Trophoblast cell (in vitro differentiated cells and primary cell): Measurements from ENCODE around the gene WWP2.
A peak's percentile ranks its signal among the peaks of the same experiment; 100 is the strongest.

Experiments used
- DNase-seq, 2 donors: peaks; one replicate each; pipeline ENCODE4 v3.0.0-alpha.2; 2016
- H2AFZ ChIP-seq: 2 replicates; pipeline ENCODE4 v1.6.1; 2013; ENCODE audit warnings: low read length, moderate library complexity, mild to moderate bottlenecking; ENCODE audit not compliant: insufficient read depth, poor library complexity
- H2AK5ac ChIP-seq: 2 replicates; pipeline ENCODE4 v1.6.1; 2013; ENCODE audit warnings: mild to moderate bottlenecking, low read length
- H2BK120ac ChIP-seq: 2 replicates; pipeline ENCODE4 v1.6.1; 2013; ENCODE audit warnings: low read length, mild to moderate bottlenecking, moderate library complexity; ENCODE audit not compliant: insufficient read depth, poor library complexity
- H2BK12ac ChIP-seq: 2 replicates; pipeline ENCODE4 v1.6.1; 2013; ENCODE audit warnings: mild to moderate bottlenecking, low read length, moderate library complexity
- H2BK5ac ChIP-seq: 2 replicates; pipeline ENCODE4 v1.6.1; 2013; ENCODE audit warnings: low read length, low read depth, moderate library complexity, mild to moderate bottlenecking; ENCODE audit not compliant: poor library complexity
- H3K14ac ChIP-seq: 2 replicates; pipeline ENCODE4 v1.6.1; 2013; ENCODE audit warnings: mild to moderate bottlenecking, low read length
- H3K18ac ChIP-seq: 2 replicates; pipeline ENCODE4 v1.6.1; 2013; ENCODE audit warnings: mild to moderate bottlenecking, low read length
- H3K23ac ChIP-seq: 2 replicates; pipeline ENCODE4 v1.6.1; 2013; ENCODE audit warnings: low read length
- H3K27ac ChIP-seq: 2 replicates; pipeline ENCODE4 v1.5.1; 2013; ENCODE audit warnings: low read depth, mild to moderate bottlenecking, inconsistent platforms, low read length, moderate library complexity
- H3K27me3 ChIP-seq: 2 replicates; pipeline ENCODE4 v1.6.1; 2013; ENCODE audit warnings: inconsistent platforms, mild to moderate bottlenecking, low read length, moderate library complexity; ENCODE audit not compliant: insufficient read depth
- H3K36me3 ChIP-seq, 2 experiments: 1 replicate in 1 of 2; 2 replicates in 1 of 2; pipeline ENCODE4 v1.6.1; 2013; ENCODE audit warnings: low read length in 2 of 2, mild to moderate bottlenecking in 2 of 2, moderate library complexity in 1 of 2; ENCODE audit not compliant: insufficient read depth in 2 of 2, control insufficient read depth in 1 of 2
- H3K4ac ChIP-seq: 2 replicates; pipeline ENCODE4 v1.6.1; 2013; ENCODE audit warnings: low read depth, mild to moderate bottlenecking, low read length, moderate library complexity
- H3K4me1 ChIP-seq, 2 experiments: 1 replicate in 1 of 2; 2 replicates in 1 of 2; pipeline ENCODE4 v1.6.1; 2013; ENCODE audit warnings: low read length in 2 of 2, mild to moderate bottlenecking in 2 of 2, moderate library complexity in 1 of 2; ENCODE audit not compliant: insufficient read depth in 2 of 2, control insufficient read depth in 1 of 2
- H3K4me2 ChIP-seq: 2 replicates; pipeline ENCODE4 v1.6.1; 2013; ENCODE audit warnings: inconsistent platforms, mild to moderate bottlenecking, low read length, moderate library complexity
- H3K4me3 ChIP-seq: 2 replicates; pipeline ENCODE4 v1.5.1; 2013; ENCODE audit warnings: mild to moderate bottlenecking, low read depth, low read length, inconsistent platforms
- H3K79me1 ChIP-seq: one replicate; pipeline ENCODE4 v1.6.1; 2013; ENCODE audit warnings: low read length
- H3K79me2 ChIP-seq: 2 replicates; pipeline ENCODE4 v1.6.1; 2013; ENCODE audit warnings: low read length, mild to moderate bottlenecking; ENCODE audit not compliant: control insufficient read depth, insufficient read depth, poor library complexity
- H3K9ac ChIP-seq: 2 replicates; pipeline ENCODE4 v1.6.1; 2013; ENCODE audit warnings: mild to moderate bottlenecking, low read length
- H3K9me3 ChIP-seq: 2 replicates; pipeline ENCODE4 v1.6.1; 2013; ENCODE audit warnings: low read depth, mild to moderate bottlenecking, control low read depth, inconsistent platforms, low read length; ENCODE audit not compliant: insufficient read depth
- H4K12ac ChIP-seq: 2 replicates; pipeline ENCODE4 v1.6.1; 2013; ENCODE audit warnings: low read depth, mild to moderate bottlenecking, low read length, moderate library complexity
- H4K8ac ChIP-seq: 2 replicates; pipeline ENCODE4 v1.6.1; 2013; ENCODE audit warnings: low read depth, mild to moderate bottlenecking, low read length, moderate library complexity
- H4K91ac ChIP-seq: one replicate; pipeline ENCODE4 v1.6.1; 2013; ENCODE audit warnings: low read depth, mild to moderate bottlenecking, low read length, moderate library complexity
- WGBS: extraction: QIAGEN DNeasy Blood & Tissue Kit; methylation state at CpG from one replicate; pipeline ENCODE4 v1.1.7; 2013; ENCODE audit warnings: missing lambda C conversion rate; ENCODE audit not compliant: insufficient read length, insufficient coverage; ENCODE audit errors: extremely low coverage; 5-methylcytosine and 5-hydroxymethylcytosine counted together

The WWP2 gene

DNA sequence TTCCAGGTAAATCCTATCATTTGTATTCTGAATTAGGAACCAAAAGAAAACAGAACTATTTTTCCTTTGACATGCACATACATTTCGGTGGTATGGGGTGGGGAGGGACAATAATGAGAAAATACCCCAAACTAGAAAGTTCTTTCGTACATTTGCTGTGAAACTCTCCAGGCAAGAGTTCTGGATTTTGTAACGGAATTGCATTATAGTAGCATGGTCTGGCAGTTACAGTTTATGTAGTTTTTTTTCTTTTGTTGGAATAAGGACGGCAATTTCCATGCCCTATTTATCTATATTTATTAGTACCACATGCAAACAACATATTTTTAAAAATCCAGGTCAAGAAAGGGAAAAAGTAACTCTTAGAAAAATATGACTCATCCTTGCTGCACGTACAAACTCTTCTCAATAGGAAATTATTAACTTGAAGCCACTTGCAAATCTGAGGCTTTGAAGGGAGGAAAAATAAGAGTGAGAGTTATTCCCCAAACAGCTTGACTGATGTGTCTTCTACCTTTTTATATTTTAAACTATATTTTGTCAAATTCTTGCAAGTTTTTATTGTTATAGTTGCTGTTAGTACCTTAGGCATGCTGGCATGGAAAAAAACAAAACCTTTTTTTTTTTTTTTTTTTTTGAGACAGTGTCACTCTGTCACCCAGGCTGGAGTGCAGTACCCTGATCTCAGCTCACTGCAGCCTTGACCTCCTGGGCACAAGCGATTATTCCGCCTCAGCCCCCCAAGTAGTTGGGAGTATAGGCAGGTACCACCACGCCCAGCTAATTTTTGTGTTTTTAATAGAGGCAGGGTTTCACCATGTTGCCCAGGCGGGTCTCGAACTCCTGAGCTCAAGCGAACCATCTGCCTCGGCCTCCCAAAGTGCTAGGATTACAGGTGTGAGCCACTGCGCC, 69.3 kb downstream of the WWP2 start:
- no peak overlapping the region for H3K18ac ChIP-seq
- H3K14ac ChIP-seq = no peak overlapping the region
- WGBS = no CpG with 5 or more reads among the region's 13 CpGs
- no peak overlapping the region for H3K23ac ChIP-seq
- no peaks in the 10 kb centered on the region for H3K9me3 ChIP-seq
- no peak overlapping the region for H3K4me3 ChIP-seq
- H3K4ac ChIP-seq = no peak overlapping the region
- no peak overlapping the region for H4K91ac ChIP-seq
- no peak overlapping the region for H3K4me2 ChIP-seq
- DNase-seq = no peak
- no peak overlapping the region for H2BK5ac ChIP-seq
- H3K27me3 ChIP-seq = no peaks in the 10 kb centered on the region
- no peak overlapping the region for H3K27ac ChIP-seq
- no peak overlapping the region for H2BK120ac ChIP-seq
- H3K79me1 ChIP-seq = peaks cover 2% of the 10 kb centered on the region
- H4K8ac ChIP-seq = no peak overlapping the region
- no peak overlapping the region for H2AK5ac ChIP-seq
- peaks cover 2% of the 10 kb centered on the region for H3K79me2 ChIP-seq
- peaks cover 0 to 2% of the 10 kb centered on the region in 2 experiments for H3K4me1 ChIP-seq
- no peak overlapping the region for H3K9ac ChIP-seq
- no peak overlapping the region for H2BK12ac ChIP-seq
- no peaks in the 10 kb centered on the region for H3K36me3 ChIP-seq
- H4K12ac ChIP-seq = no peak overlapping the region
- no peak overlapping the region for H2AFZ ChIP-seq

DNA sequence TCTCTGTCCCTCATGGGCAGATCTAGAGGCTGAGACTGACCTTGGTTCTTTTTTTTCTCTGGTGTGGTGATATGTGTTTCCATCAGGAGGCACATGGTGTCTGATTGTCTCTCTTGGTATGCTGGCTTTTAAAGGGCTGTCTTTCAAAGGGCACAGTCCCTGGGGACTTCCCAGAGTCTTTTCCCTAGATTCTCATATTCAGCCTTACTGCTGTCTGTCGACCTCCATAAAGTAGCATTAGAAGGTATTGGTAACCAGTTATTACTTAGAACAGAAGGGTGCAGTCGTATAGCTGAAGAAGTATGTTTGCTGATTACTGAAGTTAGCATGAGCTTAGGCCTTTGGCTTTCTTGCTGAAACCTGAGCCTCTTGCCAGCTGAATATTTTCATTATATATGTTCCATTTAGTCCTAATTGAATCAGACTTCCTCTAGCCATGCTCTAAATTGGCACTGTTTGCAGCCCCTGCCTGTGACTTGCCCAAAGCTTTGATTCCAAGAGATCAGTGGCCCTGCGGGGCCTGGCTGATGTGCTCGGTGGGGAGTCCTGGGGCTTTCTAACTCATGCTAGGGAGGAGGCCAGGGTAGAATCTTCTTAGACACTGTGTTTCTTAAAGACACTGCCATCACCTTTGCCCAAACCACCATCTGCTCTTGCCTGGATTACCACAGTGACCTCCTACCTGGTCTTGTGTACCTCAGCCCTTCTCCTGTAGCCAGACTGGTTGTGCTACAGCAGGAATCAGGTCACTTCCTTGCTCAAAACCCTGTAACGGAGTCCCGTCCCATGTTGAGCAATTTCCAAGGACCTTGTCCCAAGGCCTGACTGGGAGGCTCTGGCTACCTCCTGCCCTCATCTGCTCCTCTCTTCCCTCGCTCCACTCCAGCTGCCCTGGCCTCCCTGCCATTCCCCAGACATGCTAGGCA, 71.5 kb downstream of the WWP2 start:
- DNase-seq = peak; percentile 97
- H4K8ac ChIP-seq = no peak overlapping the region
- no peak overlapping the region for H3K27ac ChIP-seq
- no peak overlapping the region for H3K23ac ChIP-seq
- H2AK5ac ChIP-seq = no peak overlapping the region
- H3K9me3 ChIP-seq = no peaks in the 10 kb centered on the region
- H2BK5ac ChIP-seq = no peak overlapping the region
- H2BK12ac ChIP-seq = no peak overlapping the region
- H4K12ac ChIP-seq = no peak overlapping the region
- H3K18ac ChIP-seq = no peak overlapping the region
- H3K27me3 ChIP-seq = no peaks in the 10 kb centered on the region
- H3K36me3 ChIP-seq = no peaks in the 10 kb centered on the region
- no CpG with 5 or more reads among the region's 7 CpGs for WGBS
- no peak overlapping the region for H3K14ac ChIP-seq
- no peak overlapping the region for H2AFZ ChIP-seq
- H3K4me1 ChIP-seq = peaks cover 0 to 2% of the 10 kb centered on the region in 2 experiments
- no peak overlapping the region for H3K9ac ChIP-seq
- H2BK120ac ChIP-seq = no peak overlapping the region
- no peak overlapping the region for H3K4me2 ChIP-seq
- peaks cover 2% of the 10 kb centered on the region for H3K79me1 ChIP-seq
- H3K79me2 ChIP-seq = peaks cover 2% of the 10 kb centered on the region
- no peak overlapping the region for H3K4ac ChIP-seq
- no peak overlapping the region for H4K91ac ChIP-seq
- no peak overlapping the region for H3K4me3 ChIP-seq

DNA sequence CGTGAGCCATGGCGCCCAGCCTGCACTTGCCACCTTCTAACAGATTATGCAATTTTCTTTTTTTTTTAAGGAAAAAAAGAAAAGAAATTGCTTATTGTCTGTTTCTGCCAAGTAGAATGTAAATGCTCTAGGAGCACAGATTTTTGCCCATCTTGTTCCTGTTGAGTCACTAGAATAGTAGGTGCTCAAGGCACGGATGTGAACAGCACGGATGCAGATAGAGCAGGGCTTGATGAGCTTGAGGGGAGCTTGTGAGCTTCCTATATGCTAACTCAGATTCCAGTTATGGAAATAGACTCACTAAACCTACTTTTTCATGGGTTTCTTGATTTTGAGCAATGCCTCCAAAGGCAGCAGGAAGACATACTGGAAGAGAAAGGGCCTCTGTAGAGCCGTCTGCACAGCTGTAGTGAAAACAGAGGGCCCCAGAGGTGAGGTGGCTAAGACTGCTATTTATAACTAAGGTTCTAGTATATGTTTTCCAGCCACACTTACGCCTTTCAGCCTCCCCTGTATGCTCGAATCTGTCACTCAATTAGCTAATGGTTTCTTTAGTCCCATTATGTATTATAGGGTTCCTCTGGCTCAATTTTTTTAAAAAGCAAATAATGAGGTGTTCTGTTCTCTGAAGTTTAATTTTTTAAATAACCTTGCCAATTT, 72.8 kb downstream of the WWP2 start:
- Histone ChIP-seq H2BK120ac (no peak overlapping the region), H3K79me2 (peaks cover 2% of the 10 kb centered on the region), H3K4ac (no peak overlapping the region), H2AFZ (no peak overlapping the region), H3K9me3 (no peaks in the 10 kb centered on the region), H2BK12ac (no peak overlapping the region), H3K4me2 (no peak overlapping the region), H3K27ac (no peak overlapping the region), H3K4me3 (no peak overlapping the region), H2AK5ac (no peak overlapping the region), H4K8ac (no peak overlapping the region), H3K14ac (no peak overlapping the region), H3K23ac (no peak overlapping the region), H3K27me3 (no peaks in the 10 kb centered on the region), H3K36me3 (peaks cover 0 to under 1% of the 10 kb centered on the region in 2 experiments), H3K9ac (no peak overlapping the region), H4K12ac (no peak overlapping the region), H4K91ac (no peak overlapping the region), H3K18ac (no peak overlapping the region), H2BK5ac (no peak overlapping the region), H3K79me1 (peaks cover 2% of the 10 kb centered on the region), H3K4me1 (peaks cover 0 to 2% of the 10 kb centered on the region in 2 experiments)
- peak in 1 of 2 donors; percentile 11 for DNase-seq
- no CpG with 5 or more reads among the region's 7 CpGs for WGBS

DNA sequence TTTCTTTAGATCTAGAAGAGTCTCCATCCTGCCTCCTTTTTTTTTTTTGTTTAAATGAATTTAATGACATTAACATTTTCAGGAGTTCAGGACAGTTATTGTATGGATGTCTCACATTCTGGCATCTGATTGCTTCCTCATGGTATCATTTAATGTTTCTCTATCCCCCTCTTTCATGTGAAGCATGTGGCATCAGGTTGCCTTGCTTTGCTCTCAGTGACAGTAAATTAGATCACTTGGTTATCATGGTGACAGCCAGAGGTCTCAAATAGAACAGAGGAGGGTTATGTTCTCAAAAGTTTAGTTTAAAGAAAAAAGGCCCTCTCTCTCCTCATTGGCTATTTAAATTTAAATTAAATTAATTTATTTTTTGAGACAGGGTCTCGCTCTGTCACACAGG, 74.1 kb downstream of the WWP2 start:
- no CpG with 5 or more reads among the region's 1 CpG for WGBS
- Histone ChIP-seq H3K9me3 (no peaks in the 10 kb centered on the region), H4K91ac (no peak overlapping the region), H2BK12ac (no peak overlapping the region), H3K4ac (no peak overlapping the region), H3K79me2 (no peaks in the 10 kb centered on the region), H3K4me1 (no peaks in the 10 kb centered on the region), H3K18ac (no peak overlapping the region), H3K14ac (no peak overlapping the region), H2AFZ (no peak overlapping the region), H3K79me1 (no peaks in the 10 kb centered on the region), H3K4me2 (no peak overlapping the region), H3K36me3 (peaks cover 0 to 2% of the 10 kb centered on the region in 2 experiments), H3K9ac (no peak overlapping the region), H3K23ac (no peak overlapping the region), H3K4me3 (no peak overlapping the region), H3K27me3 (no peaks in the 10 kb centered on the region), H3K27ac (no peak overlapping the region), H2BK5ac (no peak overlapping the region), H2BK120ac (no peak overlapping the region), H2AK5ac (no peak overlapping the region), H4K12ac (no peak overlapping the region), H4K8ac (no peak overlapping the region)
- DNase-seq = no peak
